H7 (cell line): ENCODE measurements around the gene CXXC5. TPM values are rescaled to one million over a fixed set of nuclear protein-coding genes. Genes with fewer than 3 reads are reported as not detected.
"Not testable (repeated sequence)": the region's sequence is repeated elsewhere in the genome, so short reads cannot be mapped to it uniquely, and the experiment has no call there.

Experiments
- DNase-seq: peaks from one replicate; pipeline ENCODE4 v3.0.0; 2012
- H3K27me3 ChIP-seq: 2 replicates; pipeline ENCODE4 v1.6.0; 2011; ENCODE audit warnings: mild to moderate bottlenecking, low read length; ENCODE audit not compliant: control insufficient read depth, insufficient read depth
- H3K36me3 ChIP-seq: replicated peaks from 2 replicates; pipeline ENCODE4 v1.5.1; 2011; ENCODE audit warnings: low read length; ENCODE audit not compliant: control insufficient read depth, insufficient read depth
- H3K4me3 ChIP-seq: 2 replicates; pipeline ENCODE4 v1.5.1; 2011; ENCODE audit warnings: low read depth, mild to moderate bottlenecking, control low read depth, low read length, moderate library complexity; ENCODE audit not compliant: insufficient read depth
- total RNA-seq: library from RNA; depleted of rRNA; stranded (reverse); fragments of >200 nt; shearing (Covaris generic); gene quantifications from 2 replicates; pipeline ENCODE4 v1.2.3, GENCODE V29; 2014; rRNA removed

CXXC5 gene
- total RNA-seq, 1 experiment from 2014 or later = 154 TPM

DNA sequence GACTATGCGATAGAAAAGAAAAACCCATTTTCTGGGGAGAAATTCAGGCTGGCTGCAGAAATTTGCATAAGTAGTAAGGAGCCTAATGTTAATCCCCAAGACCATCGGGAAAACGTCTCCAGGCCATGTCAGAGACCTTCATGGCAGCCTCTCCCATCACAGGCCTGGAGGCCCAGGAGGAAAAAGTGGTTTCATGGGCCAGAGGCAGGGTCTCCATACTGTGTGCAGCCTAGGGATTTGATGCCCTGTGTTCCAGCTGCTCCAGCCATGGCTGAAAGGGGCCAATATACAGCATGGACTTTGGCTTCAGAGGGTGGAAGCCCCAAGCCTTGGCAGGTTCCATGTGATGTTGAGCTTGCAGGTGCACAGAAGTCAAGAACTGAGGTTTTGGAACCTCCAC lies 71.8 kb downstream of the CXXC5 start:
- DNase-seq, H3K4me3 ChIP-seq, H3K27me3 ChIP-seq: not testable (repeated sequence)

DNA sequence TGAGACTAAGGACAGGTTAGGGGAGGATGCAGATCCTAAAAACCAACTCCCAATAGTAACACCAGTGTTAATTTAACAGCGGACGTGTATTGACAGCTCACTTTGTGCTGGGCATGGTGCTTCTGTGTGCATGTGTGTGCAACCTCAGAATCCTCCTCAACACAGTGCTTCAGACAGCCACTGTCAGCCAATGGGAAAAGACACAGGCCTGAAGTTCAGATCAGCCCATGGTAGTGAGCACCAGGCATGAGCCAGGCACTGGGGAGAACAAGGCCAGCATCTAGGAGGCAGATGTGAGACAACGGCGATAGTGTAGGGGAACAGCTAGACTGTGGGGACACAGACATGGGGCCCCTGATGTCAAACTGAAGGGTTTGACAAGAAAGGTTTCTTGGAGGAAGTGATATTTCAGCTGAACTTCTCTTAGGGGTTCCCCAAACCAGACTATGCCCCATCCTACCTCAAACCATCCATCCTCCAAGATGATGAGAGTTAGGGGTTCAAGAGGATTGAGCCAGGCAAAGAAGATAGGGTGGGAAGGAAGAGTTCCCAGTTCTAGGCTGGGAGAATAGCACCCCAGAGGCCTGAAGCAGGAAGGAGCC lies 75.9 kb downstream of the CXXC5 start:
- Histone ChIP-seq H3K27me3 (no peaks in the 10 kb centered on the region), H3K36me3 (no peaks in the 10 kb centered on the region; the same call in 1 of the 2 replicates), H3K4me3 (no peak overlapping the region)
- no peak for DNase-seq

More for the DNA sequence above, 71.8 kb downstream of the CXXC5 start:
- not testable (repeated sequence) for H3K36me3 ChIP-seq

DNA sequence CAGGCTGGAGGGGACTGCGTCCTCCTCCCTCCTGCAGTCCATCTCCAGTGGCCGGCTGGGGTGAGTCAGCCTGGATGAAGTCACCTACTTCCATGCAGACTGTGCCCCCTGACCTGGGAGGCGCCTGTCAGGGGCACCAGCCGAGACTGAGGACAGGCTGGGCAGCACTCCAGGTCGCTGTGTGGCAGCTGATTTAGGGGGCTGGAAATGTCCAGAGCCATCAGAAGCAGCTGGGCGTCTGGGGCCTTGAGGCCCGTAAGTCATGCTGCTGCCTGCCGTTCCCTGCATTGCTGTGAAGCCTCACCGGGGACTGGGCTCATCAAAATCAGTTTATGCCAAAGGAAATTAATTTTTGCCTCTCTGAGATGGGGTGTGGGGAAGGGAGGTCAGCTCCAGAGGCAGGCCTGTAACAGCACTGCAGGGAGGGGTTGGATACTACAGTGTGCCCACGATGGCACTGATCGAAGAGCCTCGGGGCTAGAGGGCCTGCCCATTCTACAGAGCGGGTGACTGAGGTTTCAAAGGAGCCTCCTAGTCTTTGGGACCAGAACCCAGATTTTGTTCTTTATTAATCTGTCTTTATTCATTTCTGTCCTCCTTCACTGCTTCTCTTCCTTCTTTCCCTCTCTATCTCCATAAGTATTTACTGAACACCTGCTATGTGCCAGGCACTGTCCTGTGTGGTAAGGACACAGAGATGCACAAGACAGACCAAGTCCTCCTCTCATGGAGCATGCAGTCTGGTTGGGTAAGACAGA lies 77.1 kb downstream of the CXXC5 start:
- no peak overlapping the region for H3K4me3 ChIP-seq
- H3K36me3 ChIP-seq = no peaks in the 10 kb centered on the region; the same call in 1 of the 2 replicates
- DNase-seq = no peak
- no peaks in the 10 kb centered on the region for H3K27me3 ChIP-seq

DNA sequence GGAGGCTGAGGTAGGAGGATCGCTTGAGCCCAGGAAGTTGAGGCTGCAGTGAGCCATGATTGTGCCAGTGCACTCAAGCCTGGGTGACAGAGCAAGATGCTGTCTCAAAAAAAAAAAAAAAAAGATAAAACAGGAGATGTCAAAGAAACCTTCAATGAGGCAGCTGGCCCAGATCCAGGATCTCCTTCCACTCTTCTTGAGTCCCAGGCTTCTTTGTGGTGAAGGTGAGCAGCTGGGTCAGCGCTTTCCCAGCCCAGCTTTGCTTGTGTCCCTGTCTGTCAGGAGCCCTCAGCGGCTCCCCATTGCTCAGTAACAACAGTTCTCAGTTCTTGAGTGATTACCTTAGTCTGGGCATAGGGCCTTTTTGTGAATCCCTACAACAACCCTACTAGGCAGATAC lies 78.1 kb downstream of the CXXC5 start:
- no peaks in the 10 kb centered on the region for H3K27me3 ChIP-seq
- H3K36me3 ChIP-seq = no peaks in the 10 kb centered on the region; the same call in 1 of the 2 replicates
- DNase-seq = no peak
- no peak overlapping the region for H3K4me3 ChIP-seq

DNA sequence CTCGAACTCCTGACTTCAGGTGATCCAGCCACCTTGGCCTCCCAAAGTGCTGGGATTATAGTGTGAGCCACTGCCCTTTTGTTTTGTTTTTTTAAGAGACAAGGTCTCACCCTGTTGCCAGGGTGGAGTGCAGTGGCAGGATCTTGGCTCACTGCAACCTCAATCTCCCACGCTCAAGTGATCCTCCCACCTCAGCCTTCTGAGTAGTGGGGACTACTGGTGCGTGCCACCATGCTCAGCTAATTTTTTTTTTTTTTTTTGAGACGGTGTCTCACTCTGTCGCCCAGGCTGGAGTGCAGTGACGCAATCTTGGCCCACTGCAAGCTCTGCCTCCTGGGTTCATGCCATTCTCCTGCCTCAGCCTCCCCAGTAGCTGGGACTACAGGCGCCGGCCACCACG lies 79.5 kb downstream of the CXXC5 start:
- not testable (repeated sequence) for H3K36me3 ChIP-seq, DNase-seq, H3K27me3 ChIP-seq, H3K4me3 ChIP-seq

DNA sequence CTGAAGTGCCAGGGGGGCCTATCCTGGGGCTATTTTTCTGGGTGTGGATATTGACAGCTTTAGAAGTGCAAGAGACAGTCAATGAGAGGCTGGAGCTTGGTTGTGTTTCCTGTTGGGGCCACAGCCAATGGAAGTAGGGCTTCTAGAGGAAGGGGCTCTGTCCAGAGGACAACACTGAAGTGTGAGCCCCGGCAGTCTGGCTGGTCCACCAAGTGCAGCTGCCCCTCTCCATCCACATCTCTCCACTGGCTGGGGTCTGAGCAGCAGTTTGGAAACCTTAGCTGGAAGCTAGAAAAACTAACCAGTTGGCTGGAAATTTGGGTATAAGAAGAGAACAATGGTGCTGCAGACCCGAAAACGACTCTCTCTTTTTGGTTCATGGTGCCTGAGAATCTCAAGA lies 83.1 kb downstream of the CXXC5 start:
- Histone ChIP-seq H3K4me3 (no peak overlapping the region), H3K27me3 (no peaks in the 10 kb centered on the region), H3K36me3 (no peaks in the 10 kb centered on the region)
- DNase-seq = no peak

DNA sequence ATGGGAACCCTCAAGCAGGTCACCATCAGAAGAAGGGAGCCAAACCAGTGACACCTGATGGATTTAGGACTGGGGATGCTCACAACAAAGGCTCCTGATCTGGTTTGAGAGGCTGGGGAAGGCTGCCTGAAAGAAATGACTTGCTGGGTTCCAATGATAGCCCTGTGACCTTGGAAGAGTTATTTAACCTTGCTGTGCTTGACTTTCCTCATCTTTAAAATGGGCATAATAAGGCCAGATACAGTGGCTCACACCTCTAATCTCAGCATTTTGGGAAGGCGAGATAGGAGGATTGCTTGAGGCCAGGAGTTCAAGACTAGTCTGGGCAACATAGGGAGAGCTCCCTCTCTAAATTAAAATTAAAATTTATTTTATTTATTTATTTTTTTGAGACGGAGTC lies 83.9 kb downstream of the CXXC5 start:
- Histone ChIP-seq H3K36me3 (no peaks in the 10 kb centered on the region), H3K4me3 (no peak overlapping the region), H3K27me3 (no peaks in the 10 kb centered on the region)

DNA sequence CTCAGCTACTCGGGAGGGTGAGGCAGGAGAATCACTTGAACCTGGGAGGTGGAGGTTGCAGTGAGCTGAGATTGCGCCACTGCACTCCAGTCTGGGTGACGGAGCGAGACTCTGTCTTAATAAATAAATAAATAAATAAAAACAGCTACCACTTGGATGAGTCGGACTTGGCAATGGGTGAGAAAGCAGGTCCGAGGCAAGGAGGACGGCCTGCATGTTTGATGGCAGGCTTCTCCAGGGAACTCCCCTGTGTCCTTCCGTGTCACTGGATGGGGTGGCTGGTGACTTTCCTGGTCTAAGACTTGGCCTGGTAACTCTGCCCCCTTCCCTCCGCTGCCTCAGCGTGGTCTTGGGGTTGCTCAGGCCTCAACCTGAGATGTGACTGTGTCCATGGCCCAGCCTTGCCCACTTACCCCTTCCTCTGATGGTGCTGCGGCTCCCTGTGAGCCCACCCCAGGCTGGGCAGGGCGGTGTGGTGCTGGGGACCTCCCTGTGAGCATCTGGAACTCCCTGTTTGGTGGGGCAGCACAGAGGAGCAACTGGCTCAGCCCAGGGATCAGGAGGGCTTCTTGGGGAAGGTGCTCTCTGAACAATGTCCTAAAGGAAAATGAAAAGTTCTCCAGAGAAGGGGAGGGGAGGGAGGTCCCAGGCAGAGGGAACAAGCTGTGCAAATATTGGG lies 85.0 kb downstream of the CXXC5 start:
- Histone ChIP-seq H3K36me3 (no peaks in the 10 kb centered on the region), H3K27me3 (no peaks in the 10 kb centered on the region), H3K4me3 (no peak overlapping the region)
- DNase-seq = no peak

More for the DNA sequence above, 83.9 kb downstream of the CXXC5 start:
- no peak for DNase-seq

Other genes with a start within 250 kb of the CXXC5 start
- 7.7 and 8.6 TPM in 2 replicates for gene SPATA24, start 244.3 kb upstream of the CXXC5 start, total RNA-seq
- gene DNAJC18, start 208.8 kb upstream of the CXXC5 start, total RNA-seq = 6.3 and 9.8 TPM in 2 replicates
- 4.6 and 6.4 TPM in 2 replicates for gene ECSCR, start 185.6 kb upstream of the CXXC5 start, total RNA-seq
- gene SMIM33, start 177.3 kb upstream of the CXXC5 start, total RNA-seq = not detected in 2 replicates
- 0.15 and 0.21 TPM in 2 replicates for gene STING1, start 165.6 kb upstream of the CXXC5 start, total RNA-seq
- 150 and 167 TPM in 2 replicates for gene UBE2D2, start 87.0 kb upstream of the CXXC5 start, total RNA-seq
- 0.10 and 0.33 TPM in 2 replicates for gene PSD2, start 147.5 kb downstream of the CXXC5 start, total RNA-seq